ENCODE measurements around the gene DPYSL5. TPM values are rescaled to one million over a fixed set of nuclear protein-coding genes. Genes with fewer than 3 reads are reported as not detected.

DPYSL5 gene
- total and polyA plus RNA-seq, 4 donors, result not detected

- no peak overlapping the region for H3K27ac ChIP-seq (ENCODE audit: low read depth in 1 of 2, low read length in 2 of 2)
- no peak overlapping the region for H3K4me3 ChIP-seq (ENCODE audit: low read depth in 1 of 3, low read length in 3 of 3)
- WGBS, result 69% methylated on average over 10 of the region's 10 CpGs
- no peak overlapping the region for H3K9ac ChIP-seq (ENCODE audit: low read depth in 1 of 2, low read length in 2 of 2)
- no peaks in the 10 kb centered on the region for H3K27me3 ChIP-seq (ENCODE audit: control insufficient read depth in 4 of 4, insufficient read depth in 4 of 4, low read length in 3 of 4)
- no peaks in the 10 kb centered on the region for H3K9me3 ChIP-seq (ENCODE audit: control insufficient read depth in 4 of 4, low read length in 3 of 4)
- DNase-seq (ENCODE audit: low spot score), result no peak
- no peaks in the 10 kb centered on the region for H3K36me3 ChIP-seq (ENCODE audit: control insufficient read depth in 4 of 4, insufficient read depth in 3 of 4, low read depth in 1 of 4, low read length in 3 of 4)
- peaks cover 6 to 24% (median 19%) of the 10 kb centered on the region in 4 donors for H3K4me1 ChIP-seq (ENCODE audit: control insufficient read depth in 4 of 4, insufficient read depth in 4 of 4, low read length in 3 of 4)
- TF ChIP-seq YY1 (IDR thresholded peaks at IDR 0.05), result no peak
These were observed 121.3 kb downstream of the DPYSL5 start for GRCh38 chr2:26969077-26969844.

- H3K36me3 ChIP-seq (ENCODE audit: control insufficient read depth in 4 of 4, insufficient read depth in 3 of 4, low read depth in 1 of 4, low read length in 3 of 4), result no peaks in the 10 kb centered on the region
- no peaks in the 10 kb centered on the region for H3K27me3 ChIP-seq (ENCODE audit: control insufficient read depth in 4 of 4, insufficient read depth in 4 of 4, low read length in 3 of 4)
- under 1% methylated on average over 68 of the region's 69 CpGs for WGBS
- H3K4me1 ChIP-seq (ENCODE audit: control insufficient read depth in 4 of 4, insufficient read depth in 4 of 4, low read length in 3 of 4), result peaks cover 6 to 24% (median 19%) of the 10 kb centered on the region in 4 donors
- TF ChIP-seq RAD21 (IDR thresholded peaks at IDR 0.05) (no peak), NR2F2 (IDR thresholded peaks at IDR 0.05) (no peak), JUND (IDR thresholded peaks at IDR 0.05) (no peak)
- no peaks in the 10 kb centered on the region for H3K9me3 ChIP-seq (ENCODE audit: control insufficient read depth in 4 of 4, low read length in 3 of 4)
- peak; percentile 82 for DNase-seq (ENCODE audit: low spot score)
- H3K4me3 ChIP-seq (ENCODE audit: low read depth in 1 of 3, low read length in 3 of 3), result peak within 1 kb of the TSS; percentile 41 to 95 (median 79)
- peak within 1 kb of the TSS; percentile 49 to 54 for H3K27ac ChIP-seq (ENCODE audit: low read depth in 1 of 2, low read length in 2 of 2)
- H3K9ac ChIP-seq (ENCODE audit: low read depth in 1 of 2, low read length in 2 of 2), result no peak within 1 kb of the TSS
These were observed 122.5 kb downstream of the DPYSL5 start, which contains the start of gene MAPRE3 for GRCh38 chr2:26970244-26970927. MAPRE3 (plus strand) TSS chr2:26970637; CDS start chr2:27022219, 51,582 bp downstream.

GRCh38 chr2:26970928-26971627 lies 123.1 kb downstream of the DPYSL5 start:
- Histone ChIP-seq H3K27ac (ENCODE audit: low read depth in 1 of 2, low read length in 2 of 2) (peak overlapping the region; percentile 49 to 54), H3K9ac (ENCODE audit: low read depth in 1 of 2, low read length in 2 of 2) (no peak overlapping the region), H3K36me3 (ENCODE audit: control insufficient read depth in 4 of 4, insufficient read depth in 3 of 4, low read depth in 1 of 4, low read length in 3 of 4) (no peaks in the 10 kb centered on the region), H3K9me3 (ENCODE audit: control insufficient read depth in 4 of 4, low read length in 3 of 4) (no peaks in the 10 kb centered on the region), H3K4me3 (ENCODE audit: low read depth in 1 of 3, low read length in 3 of 3) (peak overlapping the region; percentile 41 to 95 (median 79)), H3K27me3 (ENCODE audit: control insufficient read depth in 4 of 4, insufficient read depth in 4 of 4, low read length in 3 of 4) (no peaks in the 10 kb centered on the region), H3K4me1 (ENCODE audit: control insufficient read depth in 4 of 4, insufficient read depth in 4 of 4, low read length in 3 of 4) (peaks cover 6 to 24% (median 19%) of the 10 kb centered on the region in 4 donors)
- TF ChIP-seq GABPA (IDR thresholded peaks at IDR 0.05 in 1 of 2, conservative IDR thresholded peaks at IDR 0.05 in 1 of 2), result no peak
- no peak for TF ChIP-seq EGR1 (IDR thresholded peaks at IDR 0.05; ENCODE audit: low read depth in 2 of 2)
- TF ChIP-seq MAX (IDR thresholded peaks at IDR 0.05), result no peak
- no peak for TF ChIP-seq TAF1 (conservative IDR thresholded peaks at IDR 0.05)
- no peak for TF ChIP-seq JUND (IDR thresholded peaks at IDR 0.05)
- TF ChIP-seq ZBTB33 (IDR thresholded peaks at IDR 0.05), result no peak
- no peak for TF ChIP-seq ATF3 (IDR thresholded peaks at IDR 0.05)
- TF ChIP-seq CTCF (IDR thresholded peaks at IDR 0.05; ENCODE audit: low read depth, low read length, missing input control), result no peak
- TF ChIP-seq FOXA2 (IDR thresholded peaks at IDR 0.05), result no peak
- TF ChIP-seq RAD21 (IDR thresholded peaks at IDR 0.05), result no peak
- TF ChIP-seq YY1 (IDR thresholded peaks at IDR 0.05), result no peak
- 14% methylated on average over 34 of the region's 34 CpGs for WGBS
- no peak for DNase-seq (ENCODE audit: low spot score)

Measured in liver (tissue), 9 donors.